Measurements from ENCODE around the gene GMPPA.
A peak's percentile ranks its signal among the peaks of the same experiment; 100 is the strongest.

GMPPA gene

GRCh38 chr2:219540784-219541504, 42.3 kb downstream of the GMPPA start:
- no peak for DNase-seq

- DNase-seq = peak; percentile 35
Measured at GRCh38 chr2:219541611-219542180, 43.0 kb downstream of the GMPPA start.

GRCh38 chr2:219542931-219543595, 44.4 kb downstream of the GMPPA start:
- no peak for DNase-seq

GRCh38 chr2:219543596-219544358, 45.1 kb downstream of the GMPPA start, which contains the start of the genes CHPF and TMEM198:
TSS of gene CHPF (minus strand) at chr2:219543809. CDS start at chr2:219543538, 271 bp downstream.
TSS of gene TMEM198 (plus strand) at chr2:219544028. CDS start at chr2:219544728, 700 bp downstream.
- peak; percentile 93 for DNase-seq

- no peak for DNase-seq
Measured at GRCh38 chr2:219544567-219544966, 45.9 kb downstream of the GMPPA start.

GRCh38 chr2:219545295-219545942, 46.7 kb downstream of the GMPPA start:
- DNase-seq = no peak

GRCh38 chr2:219545943-219546352, 47.3 kb downstream of the GMPPA start:
- DNase-seq = no peak

GRCh38 chr2:219547621-219548020, 48.9 kb downstream of the GMPPA start:
- DNase-seq = no peak

- no peak for DNase-seq
Measured at GRCh38 chr2:219548990-219549389, 50.3 kb downstream of the GMPPA start.

GRCh38 chr2:219549619-219550018, 50.9 kb downstream of the GMPPA start:
- no peak for DNase-seq

GRCh38 chr2:219551441-219552381, 53.0 kb downstream of the GMPPA start:
- DNase-seq = no peak

GRCh38 chr2:219552382-219553167, 53.9 kb downstream of the GMPPA start:
- no peak for DNase-seq

- DNase-seq = no peak
Measured at GRCh38 chr2:219553168-219553417, 54.4 kb downstream of the GMPPA start.

GRCh38 chr2:219553463-219553963, 54.8 kb downstream of the GMPPA start:
- DNase-seq = no peak

GRCh38 chr2:219554350-219554749, 55.7 kb downstream of the GMPPA start:
- no peak for DNase-seq

GRCh38 chr2:219555956-219556355, 57.3 kb downstream of the GMPPA start:
- no peak for DNase-seq

GRCh38 chr2:219556413-219556812, 57.7 kb downstream of the GMPPA start:
- no peak for DNase-seq
